ENCODE measurements around the gene CSGALNACT2.

- TF ChIP-seq, protein P1, sequence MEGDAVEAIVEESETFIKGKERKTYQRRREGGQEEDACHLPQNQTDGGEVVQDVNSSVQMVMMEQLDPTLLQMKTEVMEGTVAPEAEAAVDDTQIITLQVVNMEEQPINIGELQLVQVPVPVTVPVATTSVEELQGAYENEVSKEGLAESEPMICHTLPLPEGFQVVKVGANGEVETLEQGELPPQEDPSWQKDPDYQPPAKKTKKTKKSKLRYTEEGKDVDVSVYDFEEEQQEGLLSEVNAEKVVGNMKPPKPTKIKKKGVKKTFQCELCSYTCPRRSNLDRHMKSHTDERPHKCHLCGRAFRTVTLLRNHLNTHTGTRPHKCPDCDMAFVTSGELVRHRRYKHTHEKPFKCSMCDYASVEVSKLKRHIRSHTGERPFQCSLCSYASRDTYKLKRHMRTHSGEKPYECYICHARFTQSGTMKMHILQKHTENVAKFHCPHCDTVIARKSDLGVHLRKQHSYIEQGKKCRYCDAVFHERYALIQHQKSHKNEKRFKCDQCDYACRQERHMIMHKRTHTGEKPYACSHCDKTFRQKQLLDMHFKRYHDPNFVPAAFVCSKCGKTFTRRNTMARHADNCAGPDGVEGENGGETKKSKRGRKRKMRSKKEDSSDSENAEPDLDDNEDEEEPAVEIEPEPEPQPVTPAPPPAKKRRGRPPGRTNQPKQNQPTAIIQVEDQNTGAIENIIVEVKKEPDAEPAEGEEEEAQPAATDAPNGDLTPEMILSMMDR (IDR thresholded peaks at IDR 0.05), result no peak
- TF ChIP-seq POLR2A (IDR thresholded peaks at IDR 0.05), result no peak
Observed at GRCh38 chr10:43114743-43115611, 23.3 kb upstream of the CSGALNACT2 start.

Measured in thyroid gland (tissue), 4 donors.